SKM-1 treated with dmso at 0.1 percent for 144 hours (cell line): ENCODE data around the gene GAN.

Source experiments
- DNase-seq: peaks from one replicate; lab custom pipeline; 2025; ENCODE audit not compliant: unreplicated experiment; lab: John Stamatoyannopoulos, UW

Gene GAN

GRCh38 chr16:81349608-81350305, 35.0 kb downstream of the GAN start:
- no peak for DNase-seq

GRCh38 chr16:81350306-81350615, 35.5 kb downstream of the GAN start:
- DNase-seq = no peak

DNA sequence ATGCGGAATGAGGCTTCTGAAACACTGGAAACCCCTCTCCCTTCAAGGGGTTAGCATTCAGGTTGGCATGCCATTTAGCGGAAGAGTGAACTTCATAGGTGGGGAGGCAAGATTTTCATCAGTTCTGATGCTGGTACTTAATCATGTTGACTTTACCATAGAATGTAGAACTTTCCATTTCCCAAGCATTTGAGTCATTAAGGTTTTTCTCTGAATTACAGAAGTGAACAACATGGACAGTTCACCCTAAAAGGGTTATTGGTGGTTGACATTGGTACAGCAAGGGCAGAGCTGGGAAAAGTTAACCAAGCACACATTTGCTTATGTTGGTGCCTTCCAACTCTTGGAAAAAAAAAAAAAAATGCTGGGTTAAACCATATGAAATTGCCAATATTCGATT, 39.1 kb downstream of the GAN start:
- no peak for DNase-seq

DNA sequence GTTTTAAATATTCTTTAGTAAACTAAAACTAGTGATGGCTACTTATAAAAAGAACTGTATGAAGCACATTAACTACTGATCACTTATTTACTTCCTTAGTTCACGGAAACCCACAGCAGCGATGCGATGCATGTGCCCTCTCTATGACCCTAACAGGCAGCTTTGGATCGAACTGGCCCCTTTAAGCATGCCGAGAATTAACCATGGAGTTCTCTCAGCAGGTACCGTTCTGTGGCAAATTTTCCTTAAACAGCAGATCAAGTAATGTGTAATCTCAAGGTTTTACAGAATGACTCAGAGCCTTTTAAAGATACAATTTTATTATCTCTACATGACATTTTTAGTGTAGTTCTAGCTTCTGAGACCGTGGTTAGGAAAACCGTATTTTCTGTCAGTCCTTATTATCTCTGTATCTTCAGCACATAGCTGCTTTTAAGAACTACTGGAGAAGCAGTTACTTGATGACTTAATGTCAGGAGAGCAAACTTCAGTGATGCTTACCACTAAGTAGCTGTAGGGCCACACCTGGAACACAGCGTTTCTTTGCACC, 43.0 kb downstream of the GAN start:
- DNase-seq = no peak

- DNase-seq = no peak
These were observed 44.1 kb downstream of the GAN start for GRCh38 chr16:81358860-81359259.

- DNase-seq = no peak
These were observed 45.4 kb downstream of the GAN start for GRCh38 chr16:81360135-81360534.

DNA sequence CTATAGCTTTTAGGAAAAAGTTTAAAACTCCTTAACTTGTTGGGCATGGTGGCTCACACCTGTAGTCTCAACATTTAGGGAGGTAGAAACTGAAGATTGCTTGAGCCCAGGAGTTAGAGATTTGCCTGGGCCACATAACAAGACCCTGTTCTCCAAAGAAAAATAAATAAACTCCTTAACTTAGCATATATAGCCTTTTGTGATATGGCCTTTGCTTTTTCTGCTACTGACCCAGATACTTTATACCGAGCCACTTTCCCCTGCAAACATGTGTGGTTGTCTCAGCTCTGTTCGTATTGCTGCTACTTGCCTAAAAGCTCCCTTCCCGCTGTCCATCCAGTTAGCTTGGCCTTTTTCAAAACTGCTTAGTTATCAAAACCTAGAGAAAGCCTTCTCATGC, 51.0 kb downstream of the GAN start:
- no peak for DNase-seq

DNA sequence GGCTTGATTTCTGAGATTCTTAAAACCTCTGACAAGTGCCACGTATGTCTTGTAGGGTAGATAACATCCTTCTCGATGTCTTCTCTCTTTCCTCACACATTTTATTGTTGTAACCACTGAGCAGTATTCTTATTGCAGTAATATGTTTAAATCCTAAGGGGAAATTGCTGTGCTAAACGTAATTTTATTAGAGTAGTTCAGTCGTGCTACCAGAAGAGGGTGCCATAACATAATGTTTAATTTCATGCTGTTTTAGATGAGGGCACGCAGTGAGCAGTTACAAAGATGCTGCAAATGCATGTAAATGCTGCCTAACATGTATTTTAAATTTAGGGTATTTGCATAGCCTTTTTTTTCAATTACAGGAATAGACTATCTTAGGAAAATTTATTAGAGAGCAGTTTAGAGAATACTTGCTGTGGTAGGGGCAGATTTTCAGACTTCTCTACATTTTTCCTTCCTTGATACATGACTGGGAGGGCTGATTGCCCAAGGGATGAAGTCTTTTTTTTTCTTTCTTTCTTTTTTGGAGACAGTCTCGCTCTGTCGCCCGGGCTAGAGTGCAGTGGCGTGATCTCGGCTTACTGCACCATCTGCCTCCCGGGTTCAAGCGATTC, 51.7 kb downstream of the GAN start:
- peak; percentile 48 for DNase-seq

DNA sequence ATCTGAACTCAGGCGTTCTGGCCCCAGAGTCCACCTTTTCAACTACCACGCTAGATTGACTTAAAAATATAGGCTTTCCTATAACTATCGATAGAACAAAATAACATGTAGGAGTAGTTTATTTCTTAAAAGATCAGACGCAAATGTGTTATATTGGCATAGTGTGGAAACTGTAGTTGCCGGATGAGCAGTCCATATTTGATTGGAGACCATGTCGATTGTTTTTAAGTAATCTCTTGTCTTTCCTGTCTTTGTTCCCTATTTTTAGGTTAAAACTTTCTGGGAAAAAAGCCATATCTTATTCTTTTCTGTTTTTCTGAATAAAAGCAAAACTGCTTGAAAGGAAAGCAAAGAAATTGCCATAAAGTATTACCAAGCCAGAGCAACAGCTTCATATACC, 53.1 kb downstream of the GAN start:
- DNase-seq = no peak

- DNase-seq = no peak
These were observed 55.2 kb downstream of the GAN start for GRCh38 chr16:81369888-81370504.

DNA sequence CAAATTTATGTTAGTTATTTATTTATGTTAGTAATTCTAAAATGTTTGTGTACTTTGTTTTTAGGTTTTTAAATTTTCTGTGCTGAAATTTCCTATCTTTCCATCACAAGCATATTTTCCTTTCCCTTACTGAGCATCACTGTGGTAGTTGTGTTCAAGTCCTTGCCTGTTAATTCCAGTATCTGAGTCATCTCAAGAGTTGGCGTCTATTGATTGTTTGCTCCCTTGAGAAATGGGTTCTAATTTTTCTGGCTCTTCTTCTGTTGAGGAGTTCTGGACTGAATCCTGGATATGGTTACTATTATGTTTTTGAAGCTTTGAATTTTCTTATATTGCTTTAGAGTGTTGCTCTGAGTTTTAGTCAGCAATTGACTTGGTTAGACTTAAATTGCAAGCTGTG, 56.3 kb downstream of the GAN start:
- DNase-seq = no peak

GRCh38 chr16:81374550-81374949, 59.8 kb downstream of the GAN start:
- DNase-seq = no peak

GRCh38 chr16:81376880-81377279, 62.1 kb downstream of the GAN start:
- no peak for DNase-seq

- no peak for DNase-seq
These were observed 63.3 kb downstream of the GAN start for GRCh38 chr16:81378049-81378448.

GRCh38 chr16:81380932-81381331, 66.2 kb downstream of the GAN start:
- DNase-seq = no peak

DNA sequence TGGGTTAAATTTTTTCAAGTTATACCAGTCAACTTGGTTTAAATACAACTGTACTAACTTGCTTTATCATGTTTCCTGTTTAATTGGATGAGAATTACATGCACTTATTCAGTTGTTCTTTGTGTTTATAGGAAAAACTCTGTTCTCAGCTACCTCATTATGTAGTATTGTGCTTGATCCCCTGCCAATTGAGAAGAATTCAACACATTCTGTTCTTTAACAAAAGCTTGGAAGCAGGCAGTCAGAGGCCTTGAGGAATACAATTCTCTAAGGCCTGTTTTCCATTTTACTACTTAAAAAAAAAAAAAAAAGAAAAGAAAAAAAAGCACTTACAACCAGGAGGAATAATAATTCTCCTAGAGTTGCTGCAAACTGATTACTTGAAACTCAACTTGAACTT, 69.2 kb downstream of the GAN start:
- DNase-seq = no peak

GRCh38 chr16:81385031-81385756, 70.4 kb downstream of the GAN start:
- no peak for DNase-seq

GRCh38 chr16:81388357-81388756, 73.6 kb downstream of the GAN start:
- DNase-seq = no peak

DNA sequence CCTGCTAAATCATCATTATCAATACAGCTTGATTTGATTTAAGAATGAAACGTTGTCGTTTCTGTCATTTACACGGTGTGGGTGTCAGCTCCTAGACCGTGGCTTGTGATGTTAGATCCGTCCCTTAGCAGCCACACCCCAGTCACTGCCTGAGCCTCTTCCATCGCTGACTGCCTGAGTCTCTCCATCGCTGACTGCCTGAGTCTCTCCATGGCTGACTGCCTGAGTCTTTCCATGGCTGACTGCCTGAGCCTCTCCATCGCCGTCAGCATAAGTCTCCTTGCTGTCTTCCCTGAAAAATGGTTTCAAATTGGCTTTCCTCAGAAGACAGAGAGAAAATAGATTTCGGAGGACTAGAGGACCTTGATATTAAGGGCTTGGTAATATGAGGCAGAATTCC, 76.1 kb downstream of the GAN start:
- no peak for DNase-seq

DNA sequence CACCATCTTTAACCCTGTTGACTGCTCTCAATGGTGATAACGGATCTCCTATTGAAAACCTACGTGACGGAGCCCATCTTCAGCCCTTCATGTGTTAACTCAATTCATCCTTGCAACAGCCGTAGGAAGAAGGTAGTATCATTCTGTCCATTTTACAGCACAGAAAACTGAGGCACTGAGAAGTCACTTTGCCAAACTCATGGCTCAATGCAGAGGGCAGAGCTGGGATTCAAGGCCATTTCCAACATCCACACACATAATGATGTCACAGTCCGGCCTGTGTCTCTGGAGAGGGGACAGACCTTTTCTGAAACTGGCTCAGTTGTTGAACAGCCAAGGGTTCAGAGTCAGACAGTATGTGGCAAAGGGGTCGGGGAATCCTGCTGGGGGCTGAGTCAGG, 77.2 kb downstream of the GAN start:
- no peak for DNase-seq

DNA sequence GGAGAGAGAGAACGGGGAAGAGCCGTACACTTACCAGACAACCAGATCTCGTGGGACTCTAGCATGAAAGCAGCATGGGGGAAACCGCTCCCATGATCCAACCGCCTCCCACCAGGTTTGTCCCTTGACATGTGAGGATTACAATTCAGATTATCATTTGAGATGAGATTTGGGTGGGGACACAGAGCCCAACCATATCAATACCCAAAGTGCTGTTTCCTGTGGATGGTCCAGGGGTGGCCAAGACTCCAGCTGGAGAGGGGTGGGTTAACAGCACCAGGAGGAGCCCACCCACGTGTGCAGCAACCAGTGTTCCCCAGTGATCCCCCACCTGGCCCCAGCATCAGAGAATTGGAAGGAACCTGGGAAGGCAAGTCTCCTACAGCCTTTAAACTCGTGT, 79.7 kb downstream of the GAN start:
- DNase-seq = no peak
